Prostate gland (tissue), 2 donors: ENCODE data around the gene SH2D3C.

Experiments used
- POLR2AphosphoS5 ChIP-seq: sonication (generic); formaldehyde crosslinking; IDR thresholded peaks from one replicate; pipeline ENCODE4 v1.6.1; 2017; ENCODE audit warnings: antibody characterized with exemption
- TF ChIP-seq, protein P1 (sequence below), 4 experiments: fragments of 200-600 bp in 2 of 4; fragments of 450-650 bp in 2 of 4; sonication (generic) in 2 of 4; IDR thresholded peaks; 1 replicate in 3 of 4; 2 replicates in 1 of 4; pipeline ENCODE4 v1.5.1; 2016 to 2019; ENCODE audit warnings: antibody characterized with exemption in 4 of 4, mild to moderate bottlenecking in 2 of 4, moderate library complexity in 2 of 4

DNA sequence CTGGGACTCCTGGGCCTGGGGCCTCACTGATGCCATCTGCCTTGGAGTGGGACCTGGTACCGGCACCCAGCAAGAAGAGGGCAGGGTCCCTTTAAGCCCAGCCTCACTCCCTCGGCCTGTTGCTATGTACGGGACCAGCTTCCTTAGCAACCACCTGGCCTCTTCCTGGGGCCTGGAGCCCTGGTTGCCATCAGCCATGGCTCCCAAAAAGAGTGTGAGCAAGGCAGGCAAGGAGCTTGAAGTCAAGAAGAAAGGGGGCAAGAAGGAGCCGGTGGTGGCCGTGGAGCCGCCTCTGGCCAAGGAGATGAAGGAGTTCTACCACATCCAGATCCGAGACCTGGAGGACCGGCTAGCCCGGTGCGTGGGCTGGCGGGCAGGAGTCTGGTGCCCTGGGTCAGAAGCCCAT is 71.6 kb downstream of the SH2D3C start, which contains the start of gene CFAP157:
- no peak for TF ChIP-seq POLR2AphosphoS5
- TF ChIP-seq, protein P1, sequence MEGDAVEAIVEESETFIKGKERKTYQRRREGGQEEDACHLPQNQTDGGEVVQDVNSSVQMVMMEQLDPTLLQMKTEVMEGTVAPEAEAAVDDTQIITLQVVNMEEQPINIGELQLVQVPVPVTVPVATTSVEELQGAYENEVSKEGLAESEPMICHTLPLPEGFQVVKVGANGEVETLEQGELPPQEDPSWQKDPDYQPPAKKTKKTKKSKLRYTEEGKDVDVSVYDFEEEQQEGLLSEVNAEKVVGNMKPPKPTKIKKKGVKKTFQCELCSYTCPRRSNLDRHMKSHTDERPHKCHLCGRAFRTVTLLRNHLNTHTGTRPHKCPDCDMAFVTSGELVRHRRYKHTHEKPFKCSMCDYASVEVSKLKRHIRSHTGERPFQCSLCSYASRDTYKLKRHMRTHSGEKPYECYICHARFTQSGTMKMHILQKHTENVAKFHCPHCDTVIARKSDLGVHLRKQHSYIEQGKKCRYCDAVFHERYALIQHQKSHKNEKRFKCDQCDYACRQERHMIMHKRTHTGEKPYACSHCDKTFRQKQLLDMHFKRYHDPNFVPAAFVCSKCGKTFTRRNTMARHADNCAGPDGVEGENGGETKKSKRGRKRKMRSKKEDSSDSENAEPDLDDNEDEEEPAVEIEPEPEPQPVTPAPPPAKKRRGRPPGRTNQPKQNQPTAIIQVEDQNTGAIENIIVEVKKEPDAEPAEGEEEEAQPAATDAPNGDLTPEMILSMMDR (IDR thresholded peaks at IDR 0.05), result no peak
